Lower leg skin (tissue), 4 donors: Measurements from ENCODE around the gene SREBF1. TPM values are rescaled to one million over a fixed set of nuclear protein-coding genes. Genes with fewer than 3 reads are reported as not detected.
A peak's percentile ranks its signal among the peaks of the same experiment; 100 is the strongest.

Source experiments
- DNase-seq, 2 donors: peaks; one replicate each; pipeline ENCODE4 v3.0.0-alpha.2; 2019; ENCODE audit warnings: low spot score in 2 of 2
- H3K4me3 ChIP-seq: fragments of 200-600 bp; sonication (generic); 2 replicates; pipeline ENCODE4 v1.5.1; 2017; ENCODE audit warnings: mild to moderate bottlenecking, low read depth; ENCODE audit not compliant: poor library complexity, severe bottlenecking
- CTCF ChIP-seq, 3 donors: fragments of 450-650 bp; IDR thresholded peaks; one replicate each; pipeline ENCODE4 v1.5.1; 2016; ENCODE audit warnings: antibody characterized with exemption in 3 of 3, mild to moderate bottlenecking in 3 of 3, moderate library complexity in 2 of 3
- POLR2A ChIP-seq, 2 donors: fragments of 450-650 bp; IDR thresholded peaks; one replicate each; pipeline ENCODE4 v1.6.1; 2016 to 2017; ENCODE audit warnings: antibody characterized with exemption in 2 of 2, mild to moderate bottlenecking in 1 of 2, moderate library complexity in 1 of 2
- WGBS, 2 donors: methylation state at CpG; one replicate each; pipeline ENCODE4 v1.1.5; 2018; 5-methylcytosine and 5-hydroxymethylcytosine counted together
- intact Hi-C: fragments of 100-400 bp; cut with DNase I; formaldehyde crosslinking; loops from one replicate; pipeline ENCODE4 v1.15.0; 2023; ENCODE audit warnings: low total_unique reads
- total RNA-seq, 4 donors: library from RNA; depleted of rRNA; stranded (reverse); fragments of >200 nt; gene quantifications; one replicate each; pipeline ENCODE4 v1.1.0, GENCODE V29; 2016

Gene SREBF1
- total RNA-seq, 4 donors from 2014 or later = 54.3 to 146 (median 102) TPM

DNA sequence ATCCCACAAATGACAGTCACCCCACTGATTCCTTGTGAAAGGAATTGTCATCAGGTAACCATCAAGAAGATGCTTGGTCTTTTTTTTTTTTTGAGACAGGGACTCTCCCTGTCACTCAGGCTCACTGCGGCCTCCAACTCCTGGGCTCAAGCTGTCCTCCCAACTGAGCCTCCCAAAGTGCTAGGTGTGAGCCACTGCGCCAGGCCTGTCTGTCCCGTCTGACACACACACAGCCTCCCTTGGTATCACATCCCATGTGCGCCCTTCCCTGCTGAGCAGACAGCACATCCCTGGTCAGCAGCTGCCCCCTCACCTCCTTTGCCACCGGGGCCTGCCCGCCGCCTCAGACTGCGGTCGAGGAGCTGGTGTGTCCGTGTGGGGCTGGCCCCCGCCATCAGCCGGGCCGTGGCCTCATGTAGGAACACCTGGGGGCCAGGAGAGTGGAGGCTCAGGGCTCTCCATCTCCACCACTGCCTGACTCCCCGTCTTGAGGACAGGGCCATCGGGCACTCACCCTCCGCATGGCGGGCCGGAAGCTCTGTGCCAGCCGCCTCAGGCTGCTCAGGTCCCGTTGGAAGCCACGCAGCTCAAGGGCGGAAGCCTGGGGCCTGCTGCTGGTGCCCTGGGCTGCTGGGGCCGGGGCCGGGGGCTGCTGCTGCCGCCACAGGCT is 23.6 kb downstream of the SREBF1 start:
- no peak overlapping the region for H3K4me3 ChIP-seq

GRCh38 chr17:17812211-17813054 is 24.4 kb downstream of the SREBF1 start:
- DNase-seq = peak; percentile 56 to 96
- no peak overlapping the region for H3K4me3 ChIP-seq
- intact Hi-C loops = no loop called here
- TF ChIP-seq POLR2A (IDR thresholded peaks at IDR 0.05) = no peak
- peak in 2 of 3 donors; percentile 35 to 98 for TF ChIP-seq CTCF (IDR thresholded peaks at IDR 0.05)
- WGBS, 2 donors = 51 to 59% methylated on average over 45 to 56 of the region's 59 CpGs

More for the DNA sequence above, 23.6 kb downstream of the SREBF1 start:
- no peak for DNase-seq
- 89 to 92% methylated on average over 22 to 24 of the region's 25 CpGs for WGBS, 2 donors
- intact Hi-C loops = no loop called here
- TF ChIP-seq POLR2A (IDR thresholded peaks at IDR 0.05) (no peak), CTCF (IDR thresholded peaks at IDR 0.05) (no peak)

DNA sequence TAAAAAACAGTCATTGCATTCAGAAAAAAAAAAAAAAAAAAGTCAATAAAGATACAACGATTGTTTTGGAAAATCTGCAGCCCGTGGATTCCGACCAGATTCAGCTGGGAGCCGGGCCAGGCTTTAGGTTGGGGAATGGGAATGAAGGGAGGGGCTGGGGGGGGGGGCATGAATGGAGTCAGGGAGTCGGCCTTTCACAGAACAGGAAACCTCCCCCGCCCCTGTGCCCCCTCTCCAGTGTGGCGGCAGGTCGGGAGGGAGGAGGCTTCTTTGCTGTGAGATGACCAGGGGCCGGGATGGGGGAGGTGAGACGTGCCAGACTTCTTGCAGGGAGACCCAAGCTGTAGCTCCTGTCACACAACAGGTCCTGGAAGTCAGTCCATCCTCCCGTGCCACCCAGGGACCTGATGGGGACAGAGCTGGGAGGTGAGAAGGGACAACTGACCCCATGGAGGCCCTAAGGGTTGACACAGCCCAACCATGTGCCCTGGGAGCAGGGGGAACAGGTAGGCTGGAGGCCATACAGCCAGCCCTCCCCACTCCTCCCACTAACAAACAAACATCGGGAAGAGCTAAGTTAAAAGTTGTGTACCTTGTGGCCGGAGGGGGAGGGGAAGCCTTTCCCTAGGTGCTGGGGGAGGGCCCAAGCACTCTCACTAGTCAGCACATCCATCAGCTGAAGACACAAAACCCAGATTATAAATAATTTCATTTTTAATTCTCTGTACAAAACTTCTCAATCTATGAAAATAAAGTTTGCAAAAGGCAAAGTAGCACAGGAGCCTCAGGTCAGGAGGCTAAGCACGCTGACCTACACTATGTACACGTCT is 25.2 kb downstream of the SREBF1 start:
- no peak overlapping the region for H3K4me3 ChIP-seq
- intact Hi-C loops = no loop called here
- no peak for DNase-seq
- TF ChIP-seq POLR2A (IDR thresholded peaks at IDR 0.05) (no peak), CTCF (IDR thresholded peaks at IDR 0.05) (no peak)
- 40 to 50% methylated on average over 15 of the region's 15 CpGs for WGBS, 2 donors

GRCh38 chr17:17810895-17811248 is 25.9 kb downstream of the SREBF1 start:
- DNase-seq = no peak
- TF ChIP-seq CTCF (IDR thresholded peaks at IDR 0.05) (no peak), POLR2A (IDR thresholded peaks at IDR 0.05) (no peak)
- no peak overlapping the region for H3K4me3 ChIP-seq
- intact Hi-C loops = no loop called here
- WGBS, 2 donors = 81% methylated on average over 27 of the region's 27 CpGs

DNA sequence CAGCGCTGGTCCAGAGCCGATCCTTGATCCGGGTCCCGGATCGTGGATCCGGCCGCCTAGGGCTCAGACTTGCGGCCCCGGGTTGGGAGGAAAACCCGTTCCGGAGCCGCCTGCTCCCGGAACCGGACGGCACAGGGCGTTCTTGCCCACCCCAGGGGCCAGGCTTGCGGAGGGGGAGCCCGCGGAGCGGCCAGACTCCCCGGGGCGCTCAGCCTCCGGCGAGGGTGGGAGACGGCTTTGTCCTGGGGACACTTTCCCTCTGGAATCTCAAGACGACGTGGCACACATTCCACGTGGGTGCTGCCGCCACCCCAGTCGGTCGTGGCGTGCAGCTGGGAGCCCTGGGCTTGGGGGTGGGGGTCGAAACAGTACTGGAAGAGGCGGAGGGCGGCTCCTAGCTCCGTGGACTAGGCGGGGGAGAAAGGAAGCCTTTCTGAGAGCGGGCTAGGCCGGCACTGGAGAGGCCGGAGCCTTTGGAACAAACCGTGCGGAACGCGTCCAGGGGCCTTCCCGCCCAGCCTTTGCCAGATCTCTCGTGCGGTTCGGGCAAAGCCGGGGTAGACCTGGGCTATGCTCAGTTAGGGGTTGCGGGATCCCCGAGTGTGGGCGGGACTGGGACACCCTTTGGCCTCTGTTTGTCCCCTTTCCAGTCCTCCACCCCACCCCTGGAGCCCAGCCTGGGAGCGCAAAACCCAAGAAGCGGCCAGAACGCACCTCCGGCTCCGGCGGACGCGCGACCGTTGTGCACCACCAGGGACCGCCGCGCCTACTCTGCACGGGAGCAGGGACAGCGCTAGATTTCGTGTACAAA is 26.5 kb downstream of the SREBF1 start:
- WGBS, 2 donors = 49 to 55% methylated on average over 38 to 46 of the region's 68 CpGs
- H3K4me3 ChIP-seq = no peak overlapping the region
- DNase-seq = no peak
- intact Hi-C loops = no loop called here
- TF ChIP-seq CTCF (IDR thresholded peaks at IDR 0.05) (no peak), POLR2A (IDR thresholded peaks at IDR 0.05) (no peak)
